Duodenal mucosa (tissue), 2 donors: ENCODE data around the gene POU4F3.
"Not testable (repeated sequence)": the region's sequence is repeated elsewhere in the genome, so short reads cannot be mapped to it uniquely, and the experiment has no call there.

Experiments used
- H3K27ac ChIP-seq: one replicate; pipeline ENCODE4 v1.7.0; 2013; ENCODE audit warnings: low read depth, low read length
- H3K27me3 ChIP-seq, 2 donors: one replicate each; pipeline ENCODE4 v1.7.0; 2013; ENCODE audit warnings: low read length in 2 of 2, control low read depth in 1 of 2; ENCODE audit not compliant: insufficient read depth in 2 of 2, control insufficient read depth in 1 of 2
- H3K36me3 ChIP-seq, 2 donors: one replicate each; pipeline ENCODE4 v1.7.0; 2013; ENCODE audit warnings: low read length in 2 of 2, control low read depth in 1 of 2; ENCODE audit not compliant: insufficient read depth in 2 of 2, control insufficient read depth in 1 of 2
- H3K4me1 ChIP-seq, 2 donors: one replicate each; pipeline ENCODE4 v1.7.0; 2013; ENCODE audit warnings: low read length in 2 of 2, control low read depth in 1 of 2; ENCODE audit not compliant: insufficient read depth in 2 of 2, control insufficient read depth in 1 of 2
- H3K4me3 ChIP-seq, 2 donors: one replicate each; pipeline ENCODE4 v1.7.0; 2013; ENCODE audit warnings: low read length in 2 of 2, low read depth in 1 of 2
- H3K9ac ChIP-seq, 2 donors: one replicate each; pipeline ENCODE4 v1.7.0; 2013; ENCODE audit warnings: low read length in 2 of 2, low read depth in 1 of 2
- H3K9me3 ChIP-seq, 2 donors: one replicate each; pipeline ENCODE4 v1.7.0; 2013; ENCODE audit warnings: low read length in 2 of 2, control low read depth in 1 of 2; ENCODE audit not compliant: control insufficient read depth in 1 of 2

Gene POU4F3, protein sequence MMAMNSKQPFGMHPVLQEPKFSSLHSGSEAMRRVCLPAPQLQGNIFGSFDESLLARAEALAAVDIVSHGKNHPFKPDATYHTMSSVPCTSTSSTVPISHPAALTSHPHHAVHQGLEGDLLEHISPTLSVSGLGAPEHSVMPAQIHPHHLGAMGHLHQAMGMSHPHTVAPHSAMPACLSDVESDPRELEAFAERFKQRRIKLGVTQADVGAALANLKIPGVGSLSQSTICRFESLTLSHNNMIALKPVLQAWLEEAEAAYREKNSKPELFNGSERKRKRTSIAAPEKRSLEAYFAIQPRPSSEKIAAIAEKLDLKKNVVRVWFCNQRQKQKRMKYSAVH

DNA sequence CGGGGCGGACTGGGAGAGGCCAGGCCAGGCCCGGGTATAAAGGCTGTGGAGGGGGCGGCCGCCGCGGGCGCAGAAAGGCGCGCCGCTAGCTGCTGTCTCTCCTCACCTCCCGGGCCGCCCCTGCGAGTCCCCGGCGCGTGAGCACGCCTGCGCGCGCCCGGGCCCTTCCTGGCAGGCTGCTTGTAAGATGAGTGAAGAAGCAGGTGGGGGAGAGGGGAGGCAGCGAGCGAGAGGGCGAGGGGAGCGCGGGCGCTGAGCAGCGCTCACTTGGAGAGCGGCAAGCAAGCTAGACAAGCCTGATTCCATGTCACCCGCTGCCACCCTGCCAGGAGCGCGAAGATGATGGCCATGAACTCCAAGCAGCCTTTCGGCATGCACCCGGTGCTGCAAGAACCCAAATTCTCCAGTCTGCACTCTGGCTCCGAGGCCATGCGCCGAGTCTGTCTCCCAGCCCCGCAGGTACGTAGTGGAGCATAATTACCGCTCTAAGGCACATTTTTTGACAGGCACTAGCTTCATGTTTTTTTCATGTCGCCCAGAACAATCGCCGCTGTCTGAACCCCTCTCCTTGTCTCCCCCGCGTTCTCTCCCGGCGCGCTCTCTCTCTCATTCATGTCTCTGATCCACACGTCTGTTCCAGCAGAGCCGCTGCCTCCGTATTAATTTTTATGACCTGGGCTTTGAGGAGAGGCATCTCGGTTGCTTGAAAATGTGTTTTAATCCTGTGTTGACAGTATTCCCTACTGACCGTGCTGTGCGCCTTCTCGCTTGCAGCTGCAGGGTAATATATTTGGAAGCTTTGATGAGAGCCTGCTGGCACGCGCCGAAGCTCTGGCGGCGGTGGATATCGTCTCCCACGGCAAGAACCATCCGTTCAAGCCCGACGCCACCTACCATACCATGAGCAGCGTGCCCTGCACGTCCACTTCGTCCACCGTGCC, at the start of gene POU4F3:
POU4F3 (plus strand) TSS at position 66 of the 941 bp plus-strand sequence; CDS start at position 340, 274 bp downstream.
- Histone ChIP-seq H3K36me3 (no peaks in the 10 kb centered on the region), H3K4me1 (no peaks in the 10 kb centered on the region), H3K4me3 (no peak within 1 kb of the TSS), H3K9ac (no peak within 1 kb of the TSS), H3K27me3 (peaks cover 73 to 91% of the 10 kb centered on the region in 2 donors), H3K9me3 (no peaks in the 10 kb centered on the region), H3K27ac (no peak within 1 kb of the TSS)

DNA sequence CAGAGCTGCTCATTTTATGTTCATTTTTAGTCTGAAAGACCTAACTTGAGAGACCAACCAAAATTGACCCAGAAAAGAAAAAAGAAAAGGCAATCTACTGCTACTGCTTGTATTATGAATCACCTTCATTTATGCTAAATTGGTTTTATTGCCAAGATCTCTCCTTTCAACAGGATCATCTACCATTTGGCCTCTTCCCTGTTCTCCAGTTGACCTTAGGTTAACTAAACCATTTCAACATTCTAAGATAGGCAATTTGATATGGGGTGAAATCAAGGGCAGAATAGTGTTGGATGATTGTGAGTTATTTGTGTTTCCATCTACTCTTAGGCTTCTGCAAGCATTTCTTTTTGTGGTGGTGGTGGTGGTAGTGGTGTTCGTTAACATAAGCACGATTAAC, 48.3 kb upstream of the POU4F3 start:
- Histone ChIP-seq H3K4me1 (no peaks in the 10 kb centered on the region), H3K4me3 (no peak overlapping the region), H3K27ac (no peak overlapping the region), H3K27me3 (no peaks in the 10 kb centered on the region), H3K9me3 (no peaks in the 10 kb centered on the region), H3K36me3 (peaks cover 0 to 4% of the 10 kb centered on the region in 2 donors), H3K9ac (no peak overlapping the region)

DNA sequence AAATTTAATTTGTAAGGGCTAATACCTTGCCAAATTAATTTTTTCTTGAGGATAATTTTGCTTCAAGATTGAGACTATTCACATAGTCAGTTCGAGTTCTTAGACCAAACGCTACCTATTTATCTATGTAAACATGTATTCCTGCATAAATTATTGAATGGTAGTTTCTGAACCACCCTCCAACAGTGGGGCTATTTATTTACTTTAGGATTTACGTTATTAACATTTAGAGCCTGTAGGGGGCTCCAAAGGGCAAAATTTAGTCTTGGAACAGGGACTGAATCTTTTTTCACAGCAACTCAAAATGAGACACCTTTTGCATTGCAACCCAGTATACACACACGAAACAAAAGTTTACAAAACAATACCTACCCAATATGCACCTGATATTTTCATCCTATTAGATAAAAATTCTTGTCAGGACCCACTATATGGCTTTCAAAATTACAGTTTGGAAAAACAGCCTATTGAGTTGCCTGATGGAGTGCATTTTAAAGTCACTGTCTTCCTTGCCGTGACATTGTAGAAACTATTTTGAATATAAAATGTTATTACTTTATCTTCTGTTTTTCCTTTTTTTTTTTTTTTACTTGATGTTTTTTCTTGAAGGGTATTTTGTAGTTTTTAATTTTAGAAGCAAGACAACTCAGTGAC, 47.1 kb upstream of the POU4F3 start:
- no peak overlapping the region for H3K9ac ChIP-seq
- H3K27ac ChIP-seq, result no peak overlapping the region
- H3K4me3 ChIP-seq, result no peak overlapping the region
- H3K27me3 ChIP-seq, result no peaks in the 10 kb centered on the region
- peaks cover 0 to 4% of the 10 kb centered on the region in 2 donors for H3K36me3 ChIP-seq
- no peaks in the 10 kb centered on the region for H3K9me3 ChIP-seq
- H3K4me1 ChIP-seq, result no peaks in the 10 kb centered on the region

DNA sequence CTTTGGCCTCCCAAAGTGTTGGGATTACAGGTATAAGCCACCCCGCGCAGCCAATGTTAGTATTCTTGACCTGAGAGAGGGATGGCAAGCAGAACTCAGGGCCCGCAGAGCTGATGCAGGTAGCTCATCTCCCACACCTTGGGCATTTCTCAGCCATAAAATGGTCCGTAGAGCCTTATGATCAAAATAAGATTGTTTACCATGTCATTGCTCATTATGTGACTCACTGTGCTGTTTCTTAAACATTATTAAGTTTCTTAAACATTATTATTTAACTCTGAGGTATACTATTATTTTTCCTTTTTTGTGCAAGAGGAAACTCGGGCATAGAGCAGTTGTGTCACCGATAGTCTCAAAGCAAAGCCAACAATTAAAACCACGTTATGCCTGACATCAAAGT, 42.4 kb upstream of the POU4F3 start:
- H3K9me3 ChIP-seq, result no peaks in the 10 kb centered on the region
- no peak overlapping the region for H3K4me3 ChIP-seq
- H3K27me3 ChIP-seq, result no peaks in the 10 kb centered on the region
- H3K27ac ChIP-seq, result no peak overlapping the region
- H3K9ac ChIP-seq, result no peak overlapping the region
- H3K4me1 ChIP-seq, result no peaks in the 10 kb centered on the region
- no peaks in the 10 kb centered on the region for H3K36me3 ChIP-seq

DNA sequence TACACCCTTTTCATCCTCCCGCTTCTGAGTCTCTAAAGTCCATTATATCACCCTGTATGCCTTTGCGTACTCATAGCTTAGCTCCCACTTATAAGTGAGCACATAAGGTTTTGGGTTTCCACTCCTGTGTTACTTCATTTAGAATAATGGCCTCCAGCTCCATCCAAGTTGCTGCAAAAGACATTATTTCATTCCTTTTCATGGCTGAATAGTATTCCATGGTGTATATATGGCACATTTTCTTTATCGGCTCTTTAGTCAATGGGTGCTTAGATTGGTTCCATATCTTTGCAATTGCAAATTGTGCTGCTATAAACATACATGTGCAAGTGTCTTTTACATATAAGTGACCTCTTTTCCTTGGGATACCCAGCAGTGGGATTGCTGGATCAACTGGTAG, 39.7 kb upstream of the POU4F3 start:
- H3K9ac ChIP-seq, H3K36me3 ChIP-seq, H3K27me3 ChIP-seq, H3K4me1 ChIP-seq, H3K4me3 ChIP-seq, H3K27ac ChIP-seq, H3K9me3 ChIP-seq: not testable (repeated sequence)

DNA sequence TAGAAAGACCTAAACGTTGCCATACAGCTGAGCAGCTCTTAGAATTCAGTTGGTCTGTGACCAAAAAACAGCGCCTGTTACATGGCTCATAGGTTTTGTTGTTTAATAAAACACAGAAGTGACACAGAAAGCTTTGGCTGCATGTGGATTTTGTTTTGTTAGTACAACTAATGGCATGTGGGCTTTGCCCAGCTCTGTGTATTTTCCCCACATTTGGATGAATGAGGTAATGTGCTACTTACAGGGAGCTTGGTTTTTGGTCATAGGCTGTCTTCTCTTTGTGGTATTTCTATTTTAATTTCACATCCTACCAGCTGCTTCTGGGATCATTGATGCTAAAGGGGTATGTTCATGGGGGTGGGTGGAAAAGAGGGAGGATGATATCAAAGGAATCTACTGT, 37.0 kb upstream of the POU4F3 start:
- Histone ChIP-seq H3K27ac (no peak overlapping the region), H3K27me3 (peaks cover 0 to 4% of the 10 kb centered on the region in 2 donors), H3K4me3 (no peak overlapping the region), H3K9me3 (no peaks in the 10 kb centered on the region), H3K36me3 (no peaks in the 10 kb centered on the region), H3K4me1 (no peaks in the 10 kb centered on the region), H3K9ac (no peak overlapping the region)

DNA sequence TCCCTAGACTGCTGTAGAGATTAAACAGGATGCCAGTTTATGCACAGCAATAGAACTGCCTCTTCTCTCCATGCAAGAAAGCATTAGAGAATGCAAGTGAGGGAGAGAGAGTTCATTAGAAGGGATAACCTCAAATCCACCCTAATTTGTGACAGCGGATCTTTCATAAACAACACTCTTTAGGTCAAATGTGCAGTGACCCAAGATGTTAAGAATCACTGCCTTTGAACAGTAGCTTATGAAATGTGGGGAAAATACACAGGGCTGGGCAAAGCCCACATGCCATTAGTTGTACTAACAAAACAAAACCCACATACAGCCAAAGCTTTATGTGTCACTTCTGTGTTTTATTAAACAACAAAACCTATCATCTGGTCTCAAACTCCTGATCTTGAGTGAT, 36.2 kb upstream of the POU4F3 start:
- H3K27ac ChIP-seq, result no peak overlapping the region
- H3K9me3 ChIP-seq, result no peaks in the 10 kb centered on the region
- H3K36me3 ChIP-seq, result no peaks in the 10 kb centered on the region
- no peaks in the 10 kb centered on the region for H3K4me1 ChIP-seq
- no peak overlapping the region for H3K4me3 ChIP-seq
- no peak overlapping the region for H3K9ac ChIP-seq
- peaks cover 0 to 4% of the 10 kb centered on the region in 2 donors for H3K27me3 ChIP-seq

DNA sequence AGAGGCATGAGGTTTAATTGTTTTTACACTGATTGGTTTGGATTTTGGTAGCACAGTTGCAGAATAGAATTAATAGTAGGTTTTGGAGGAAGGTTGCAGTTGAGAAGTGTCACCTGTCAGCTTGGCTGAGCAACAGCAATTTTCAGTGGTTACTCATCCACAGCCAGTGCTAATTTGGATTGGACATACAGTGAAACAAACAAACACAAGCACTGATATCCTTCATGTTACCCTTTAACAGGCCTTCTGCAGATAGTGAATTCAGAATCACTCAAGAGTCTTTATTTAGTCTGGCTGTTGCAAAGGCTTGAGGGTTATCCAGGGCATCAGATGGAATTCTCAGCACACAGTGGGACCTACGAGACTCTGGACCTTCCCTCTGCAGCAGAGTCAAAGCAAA, 31.8 kb upstream of the POU4F3 start:
- H3K27ac ChIP-seq, result no peak overlapping the region
- no peak overlapping the region for H3K4me3 ChIP-seq
- H3K4me1 ChIP-seq, result no peaks in the 10 kb centered on the region
- H3K9me3 ChIP-seq, result no peaks in the 10 kb centered on the region
- no peaks in the 10 kb centered on the region for H3K36me3 ChIP-seq
- H3K27me3 ChIP-seq, result peaks cover 0 to 3% of the 10 kb centered on the region in 2 donors
- no peak overlapping the region for H3K9ac ChIP-seq

DNA sequence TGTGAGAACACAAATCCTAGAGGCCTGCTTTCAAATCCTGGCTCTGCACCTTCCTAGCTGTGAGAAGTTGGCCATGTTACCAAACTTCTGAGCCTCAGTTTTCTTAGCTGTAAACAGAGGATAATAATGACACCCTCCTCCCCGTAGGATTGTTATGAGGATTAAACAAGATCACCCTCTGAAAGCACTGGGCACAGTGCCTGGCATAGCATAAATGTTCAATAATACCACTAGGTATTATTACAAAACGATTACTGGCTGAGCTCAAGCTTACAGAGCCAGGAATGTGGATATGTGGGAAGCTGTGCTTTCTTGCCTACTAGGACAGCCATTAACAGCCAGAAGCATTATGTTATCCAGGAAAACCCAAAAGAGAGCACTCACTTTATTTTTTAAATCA, 30.8 kb upstream of the POU4F3 start:
- Histone ChIP-seq H3K9ac (no peak overlapping the region), H3K4me3 (no peak overlapping the region), H3K4me1 (no peaks in the 10 kb centered on the region), H3K36me3 (no peaks in the 10 kb centered on the region), H3K27ac (no peak overlapping the region), H3K27me3 (peaks cover 0 to 1% of the 10 kb centered on the region in 2 donors), H3K9me3 (no peaks in the 10 kb centered on the region)

DNA sequence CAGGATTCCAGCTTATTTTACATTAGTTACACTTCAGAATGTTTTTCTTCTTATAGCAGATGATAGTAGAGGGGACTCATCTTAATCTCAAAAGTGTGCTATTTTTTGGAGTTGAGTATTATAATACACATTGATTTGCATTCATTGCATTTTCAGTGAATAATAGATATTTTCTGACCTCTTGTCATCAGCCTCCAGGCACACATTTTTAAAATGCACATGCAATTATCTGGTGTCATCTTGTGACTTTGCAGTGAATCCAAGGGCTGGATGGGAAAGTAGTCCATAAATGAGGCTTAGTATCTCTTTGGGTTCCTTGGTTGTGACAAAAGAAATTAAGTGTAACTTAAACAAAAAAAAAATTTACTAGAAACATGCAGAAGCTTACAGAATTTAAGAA, 28.1 kb upstream of the POU4F3 start:
- Histone ChIP-seq H3K36me3 (no peaks in the 10 kb centered on the region), H3K9me3 (no peaks in the 10 kb centered on the region), H3K4me1 (no peaks in the 10 kb centered on the region), H3K27me3 (peaks cover 0 to 4% of the 10 kb centered on the region in 2 donors), H3K9ac (no peak overlapping the region), H3K4me3 (no peak overlapping the region), H3K27ac (no peak overlapping the region)
